GM21737 (cell line): Measurements from ENCODE around the gene MAGOH.
"Not testable (repeated sequence)": the region's sequence is repeated elsewhere in the genome, so short reads cannot be mapped to it uniquely, and the experiment has no call there.

ENCODE experiments used
- ATAC-seq: cut with Tn5 transposase; IDR thresholded peaks from one replicate; pipeline ENCODE4 v1.9.1; 2021; ENCODE audit warnings: mild to moderate bottlenecking, moderate library complexity; ENCODE audit not compliant: unreplicated experiment

Gene MAGOH

DNA sequence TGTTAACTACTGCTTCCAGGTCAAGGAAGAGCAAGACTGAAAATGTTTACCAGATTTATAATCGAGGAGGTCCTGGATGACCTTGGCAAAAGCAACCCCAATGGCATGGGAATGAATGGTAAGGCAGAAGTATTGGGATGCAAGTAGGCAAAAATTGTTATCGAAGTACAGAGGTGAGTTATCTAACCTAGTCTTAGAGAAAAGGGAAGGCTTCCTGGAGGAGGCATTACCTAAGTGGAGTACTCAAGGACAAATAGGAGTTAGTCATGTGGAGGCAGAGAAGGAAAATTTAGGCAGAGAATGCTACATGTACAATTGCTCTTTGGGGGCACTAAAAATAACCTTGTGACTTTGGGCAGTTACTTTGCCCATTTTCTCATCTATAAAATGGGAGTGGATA lies 3.5 kb upstream of the MAGOH start:
- no peak for ATAC-seq

GRCh38 chr1:53237638-53238037 lies 680 bp downstream of the MAGOH start:
- no peak for ATAC-seq

GRCh38 chr1:53220962-53221286 lies 17.4 kb downstream of the MAGOH start:
- ATAC-seq = no peak

GRCh38 chr1:53220171-53220961 lies 18.0 kb downstream of the MAGOH start, which contains the start of gene CZIB:
Gene CZIB, minus strand, starts transcription at chr1:53220634. Its CDS starts 59 bp downstream, at chr1:53220575.
- peak; percentile 84 for ATAC-seq

DNA sequence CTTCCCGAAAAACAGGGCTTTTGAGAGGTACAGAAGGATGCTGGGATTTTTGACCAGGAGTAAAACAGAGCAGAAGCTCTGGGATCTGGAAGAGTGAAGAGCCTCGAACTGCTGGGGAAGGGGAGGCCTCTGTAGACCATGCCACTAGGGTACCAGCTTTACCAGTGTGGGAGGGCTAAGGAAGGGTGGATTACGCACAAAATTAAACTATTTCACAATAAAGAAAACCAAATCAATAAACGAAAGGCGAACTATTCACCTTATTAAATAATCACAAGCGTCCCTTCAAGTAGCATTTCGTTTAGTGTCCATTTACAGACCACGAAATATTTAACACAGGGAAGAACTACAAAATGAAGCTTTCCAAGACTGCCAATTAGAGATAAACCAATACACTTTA lies 18.6 kb downstream of the MAGOH start:
- no peak for ATAC-seq

DNA sequence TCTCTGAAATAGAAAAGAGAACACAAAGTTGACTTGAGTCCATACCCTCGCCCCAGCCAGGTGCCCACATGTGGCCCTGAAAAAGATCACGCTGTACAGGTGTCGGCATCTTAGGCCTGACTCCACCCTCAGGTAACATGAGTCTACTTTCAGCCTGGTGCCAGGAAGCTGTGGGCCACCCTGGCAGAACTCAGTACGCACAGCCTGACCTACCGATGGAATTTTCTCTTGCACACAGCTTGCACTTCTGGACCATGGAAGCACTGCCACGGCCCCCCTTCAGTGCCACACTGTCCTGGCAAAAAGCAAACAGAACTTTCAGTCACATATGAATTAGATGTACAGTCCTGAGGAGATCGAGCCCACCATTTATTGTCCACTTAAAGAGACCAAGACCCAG lies 20.1 kb downstream of the MAGOH start:
- no peak for ATAC-seq

GRCh38 chr1:53214376-53214940 lies 23.9 kb downstream of the MAGOH start:
- no peak for ATAC-seq

DNA sequence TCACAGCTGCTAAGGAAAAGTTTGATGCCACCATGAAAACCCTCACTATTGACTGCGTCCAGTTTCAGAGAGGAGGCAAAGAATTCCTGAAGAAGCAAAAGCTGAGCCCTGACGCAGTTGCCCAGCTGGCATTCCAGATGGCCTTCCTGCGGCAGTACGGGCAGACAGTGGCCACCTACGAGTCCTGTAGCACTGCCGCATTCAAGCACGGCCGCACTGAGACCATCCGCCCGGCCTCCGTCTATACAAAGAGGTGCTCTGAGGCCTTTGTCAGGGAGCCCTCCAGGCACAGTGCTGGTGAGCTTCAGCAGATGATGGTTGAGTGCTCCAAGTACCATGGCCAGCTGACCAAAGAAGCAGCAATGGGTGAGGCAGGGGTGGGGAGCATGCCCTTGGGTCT lies 27.4 kb downstream of the MAGOH start:
- ATAC-seq = no peak

DNA sequence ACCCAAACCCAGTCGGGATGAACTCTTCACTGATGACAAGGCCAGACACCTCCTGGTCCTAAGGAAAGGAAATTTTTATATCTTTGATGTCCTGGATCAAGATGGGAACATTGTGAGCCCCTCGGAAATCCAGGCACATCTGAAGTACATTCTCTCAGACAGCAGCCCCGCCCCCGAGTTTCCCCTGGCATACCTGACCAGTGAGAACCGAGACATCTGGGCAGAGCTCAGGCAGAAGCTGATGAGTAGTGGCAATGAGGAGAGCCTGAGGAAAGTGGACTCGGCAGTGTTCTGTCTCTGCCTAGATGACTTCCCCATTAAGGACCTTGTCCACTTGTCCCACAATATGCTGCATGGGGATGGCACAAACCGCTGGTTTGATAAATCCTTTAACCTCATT lies 28.0 kb downstream of the MAGOH start:
- no peak for ATAC-seq

DNA sequence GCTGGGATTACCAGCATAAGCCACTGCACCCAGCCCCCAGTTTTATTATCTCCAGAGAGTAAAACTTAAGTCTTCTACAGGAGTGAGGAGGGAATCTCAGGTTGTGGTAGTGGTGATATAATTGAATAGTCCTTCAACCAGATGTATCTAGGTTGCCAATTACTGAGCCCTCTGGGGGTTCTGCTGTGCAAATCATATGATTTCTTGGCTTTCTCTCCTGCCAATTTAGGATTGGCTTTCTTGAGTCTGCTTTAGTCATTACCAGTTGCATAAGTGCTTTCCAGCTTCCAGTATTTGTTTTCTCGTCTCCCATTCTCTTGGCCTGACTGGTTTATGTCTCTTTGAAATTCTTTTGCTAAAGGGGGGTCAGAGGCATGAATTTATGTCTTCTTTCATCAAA lies 30.6 kb downstream of the MAGOH start:
- no peak for ATAC-seq

- ATAC-seq = no peak
Measured at GRCh38 chr1:53206735-53207379, 31.5 kb downstream of the MAGOH start.

- ATAC-seq = not testable (repeated sequence)
Measured at GRCh38 chr1:53206083-53206685, 32.1 kb downstream of the MAGOH start.

DNA sequence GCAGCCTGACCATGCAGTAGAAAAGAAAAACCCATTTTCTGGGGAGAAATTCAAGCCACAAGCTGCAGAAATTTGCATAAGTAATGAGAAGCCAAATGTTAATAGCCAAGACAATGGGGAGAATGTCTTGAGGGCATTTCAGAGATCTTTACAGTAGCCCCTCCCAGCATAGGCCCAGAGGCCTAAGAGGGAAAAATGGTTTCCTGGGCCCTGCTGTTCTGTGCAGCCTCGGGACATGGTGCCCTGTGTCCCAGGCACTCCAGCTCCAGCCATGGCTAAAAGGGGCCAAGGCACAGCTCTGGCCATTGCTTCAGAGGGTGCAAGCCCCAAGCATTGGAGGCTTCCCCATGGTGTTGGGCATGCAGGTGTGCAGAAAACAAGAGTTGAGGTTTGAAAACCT lies 32.8 kb downstream of the MAGOH start:
- not testable (repeated sequence) for ATAC-seq

DNA sequence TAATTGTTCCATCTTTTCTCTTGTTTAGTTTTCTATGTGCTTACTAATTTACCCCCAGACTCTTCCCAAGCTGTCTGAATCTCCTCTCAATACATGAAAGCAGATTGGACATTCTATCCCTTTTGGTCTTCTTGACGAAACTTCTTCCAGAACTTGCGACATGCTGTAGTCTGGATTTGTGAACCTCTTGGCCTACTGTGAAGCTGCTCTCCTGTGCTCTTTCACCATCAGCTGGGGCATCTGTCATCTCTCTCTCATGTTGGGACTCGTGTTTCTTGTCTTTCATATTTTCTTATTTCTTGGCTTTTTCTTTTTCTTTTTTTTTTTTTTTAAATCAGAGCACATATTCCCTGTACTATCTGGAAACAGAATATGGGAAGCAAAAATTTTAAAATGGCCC lies 34.9 kb downstream of the MAGOH start:
- no peak for ATAC-seq

GRCh38 chr1:53198241-53198651 lies 40.1 kb downstream of the MAGOH start:
- no peak for ATAC-seq

- ATAC-seq = no peak
Measured at GRCh38 chr1:53197291-53198200, 40.8 kb downstream of the MAGOH start.

- peak; percentile 99 for ATAC-seq
Measured at GRCh38 chr1:53196485-53197290, 41.6 kb downstream of the MAGOH start, which contains the start of gene CPT2. Gene CPT2, plus strand, starts transcription at chr1:53196824. Its CDS starts 120 bp downstream, at chr1:53196944.

- peak; percentile 3 for ATAC-seq
Measured at GRCh38 chr1:53196017-53196484, 42.3 kb downstream of the MAGOH start.

DNA sequence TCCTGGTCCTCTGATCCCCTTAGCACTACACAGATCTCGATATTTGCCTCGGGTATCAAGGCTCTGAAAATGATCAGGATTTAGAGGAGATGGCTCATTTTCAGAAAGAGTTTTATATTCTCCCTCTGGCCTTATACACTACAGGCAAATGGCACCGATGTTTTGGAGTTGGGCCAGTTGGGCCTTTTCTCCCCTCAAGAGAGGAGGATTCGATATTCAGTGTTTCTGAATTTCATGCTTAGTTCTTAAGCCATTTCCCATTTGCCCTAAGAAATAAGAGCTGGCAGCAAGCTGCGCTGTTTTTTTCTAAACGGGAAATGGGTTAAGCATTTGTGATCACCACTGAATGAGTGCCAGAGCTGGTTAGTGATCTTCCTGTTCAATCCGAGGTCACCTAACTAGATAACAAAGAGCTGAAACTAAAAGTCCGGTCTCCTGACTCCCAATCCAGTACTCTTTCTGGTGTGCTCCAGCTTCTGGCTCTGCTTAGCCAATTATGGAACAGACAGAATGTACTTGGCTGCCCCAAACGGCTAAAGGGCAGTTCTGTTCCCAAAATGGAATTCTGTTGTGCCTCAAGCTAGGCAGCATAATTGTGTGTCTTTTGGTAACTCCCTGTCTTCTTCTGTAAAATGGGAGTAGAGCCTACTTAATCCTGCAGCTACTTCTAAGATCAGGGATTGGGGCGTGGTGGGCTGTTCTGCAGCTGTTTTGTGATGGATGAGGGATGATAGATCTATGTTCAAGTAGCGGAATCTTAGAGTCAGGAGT lies 42.9 kb downstream of the MAGOH start:
- no peak for ATAC-seq
